Right atrium auricular region (tissue), 2 donors: ENCODE measurements around the gene GPC3. TPM values are rescaled to one million over a fixed set of nuclear protein-coding genes. Genes with fewer than 3 reads are reported as not detected.

Experiments used
- DNase-seq: peaks from one replicate; pipeline ENCODE4 v3.0.0-alpha.2; 2019; ENCODE audit warnings: low spot score
- H3K27ac ChIP-seq, 2 donors: fragments of 200-600 bp; sonication (generic); 1 replicate in 1 of 2; 2 replicates in 1 of 2; pipeline ENCODE4 v1.5.1; 2016 to 2019
- H3K27me3 ChIP-seq, 2 donors: fragments of 200-600 bp; sonication (generic); one replicate each; pipeline versions ENCODE4 v1.5.1 to v1.6.0; 2017 to 2019
- H3K36me3 ChIP-seq: fragments of 200-600 bp; sonication (generic); one replicate; pipeline ENCODE4 v1.5.1; 2016
- H3K4me1 ChIP-seq, 2 donors: fragments of 200-600 bp; sonication (generic); one replicate each; pipeline versions ENCODE4 v1.5.1 to v1.6.0; 2017 to 2019
- H3K4me3 ChIP-seq, 2 donors: fragments of 200-600 bp; sonication (generic); 1 replicate in 1 of 2; 2 replicates in 1 of 2; pipeline ENCODE4 v1.5.1; 2017 to 2019; ENCODE audit warnings: mild to moderate bottlenecking in 1 of 2, moderate library complexity in 1 of 2
- H3K9me3 ChIP-seq, 2 donors: fragments of 200-600 bp; sonication (generic); one replicate each; pipeline ENCODE4 v1.5.1; 2019
- total RNA-seq, 2 donors: library from RNA; depleted of rRNA; stranded (reverse); fragments of >200 nt; gene quantifications; one replicate each; pipeline ENCODE4 v1.1.0, GENCODE V29; 2016
- TF ChIP-seq, protein P1 (sequence below), 2 donors: fragments of 200-600 bp; sonication (generic); IDR thresholded peaks; one replicate each; pipeline ENCODE4 v1.5.1; 2019; ENCODE audit warnings: antibody characterized with exemption in 2 of 2

The GPC3 gene
- total RNA-seq, 2 donors from 2014 or later: 3.5 to 18.6 TPM

- H3K27ac ChIP-seq: no peak overlapping the region
- no peaks in the 10 kb centered on the region for H3K36me3 ChIP-seq
- H3K4me3 ChIP-seq: no peak overlapping the region
- H3K27me3 ChIP-seq: no peaks in the 10 kb centered on the region
- peaks cover 0 to 3% of the 10 kb centered on the region in 2 donors for H3K9me3 ChIP-seq
- no peak for DNase-seq
- TF ChIP-seq, protein P1, sequence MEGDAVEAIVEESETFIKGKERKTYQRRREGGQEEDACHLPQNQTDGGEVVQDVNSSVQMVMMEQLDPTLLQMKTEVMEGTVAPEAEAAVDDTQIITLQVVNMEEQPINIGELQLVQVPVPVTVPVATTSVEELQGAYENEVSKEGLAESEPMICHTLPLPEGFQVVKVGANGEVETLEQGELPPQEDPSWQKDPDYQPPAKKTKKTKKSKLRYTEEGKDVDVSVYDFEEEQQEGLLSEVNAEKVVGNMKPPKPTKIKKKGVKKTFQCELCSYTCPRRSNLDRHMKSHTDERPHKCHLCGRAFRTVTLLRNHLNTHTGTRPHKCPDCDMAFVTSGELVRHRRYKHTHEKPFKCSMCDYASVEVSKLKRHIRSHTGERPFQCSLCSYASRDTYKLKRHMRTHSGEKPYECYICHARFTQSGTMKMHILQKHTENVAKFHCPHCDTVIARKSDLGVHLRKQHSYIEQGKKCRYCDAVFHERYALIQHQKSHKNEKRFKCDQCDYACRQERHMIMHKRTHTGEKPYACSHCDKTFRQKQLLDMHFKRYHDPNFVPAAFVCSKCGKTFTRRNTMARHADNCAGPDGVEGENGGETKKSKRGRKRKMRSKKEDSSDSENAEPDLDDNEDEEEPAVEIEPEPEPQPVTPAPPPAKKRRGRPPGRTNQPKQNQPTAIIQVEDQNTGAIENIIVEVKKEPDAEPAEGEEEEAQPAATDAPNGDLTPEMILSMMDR (IDR thresholded peaks at IDR 0.05): no peak
- no peaks in the 10 kb centered on the region for H3K4me1 ChIP-seq
Measured at GRCh38 chrX:133608406-133608805, 377.0 kb downstream of the GPC3 start.

DNA sequence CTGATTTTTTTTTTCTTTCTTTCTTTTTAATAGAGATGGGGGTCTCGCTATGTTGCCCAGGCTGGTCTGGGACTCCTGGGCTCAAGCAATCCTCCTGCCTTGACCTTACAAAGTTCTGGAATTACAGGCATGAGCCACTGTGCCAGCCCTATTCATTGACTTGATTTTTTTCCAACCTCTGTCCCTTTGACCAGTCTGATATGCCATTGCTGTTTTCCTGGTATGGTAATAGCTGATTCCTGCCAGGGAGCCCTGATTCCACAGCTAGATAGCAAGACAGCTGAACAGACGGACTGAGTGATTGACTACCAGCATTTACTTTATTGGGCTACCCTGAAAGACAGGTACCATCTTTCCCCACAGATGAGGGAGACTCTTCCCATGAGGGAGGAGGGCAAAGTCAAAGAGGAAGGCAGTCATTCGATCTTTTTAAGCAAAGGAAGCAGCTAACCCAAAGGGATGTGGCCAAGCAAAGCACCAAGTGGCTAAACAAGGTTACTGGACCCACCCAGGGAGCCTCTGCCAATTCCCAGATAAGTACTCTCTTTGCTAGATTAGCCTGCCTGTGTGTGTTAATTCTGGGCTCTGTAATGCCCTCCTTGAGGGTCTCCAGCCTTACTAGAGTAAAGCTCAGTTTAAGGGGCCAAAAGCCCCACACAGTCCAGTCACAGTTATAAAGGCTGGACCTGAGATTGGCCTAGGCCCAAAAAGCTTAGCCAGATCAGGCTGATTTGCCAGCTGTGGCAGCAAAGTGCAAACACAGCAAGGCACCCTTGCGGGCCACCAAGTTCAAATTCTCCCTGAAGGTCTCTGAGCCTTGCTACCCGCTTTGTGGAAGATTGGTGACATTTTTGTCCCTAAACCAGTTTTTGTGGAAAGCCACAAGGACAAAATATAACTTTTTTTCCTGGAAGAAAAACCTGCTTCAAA, 377.7 kb downstream of the GPC3 start:
- Histone ChIP-seq H3K4me3 (no peak overlapping the region), H3K4me1 (no peaks in the 10 kb centered on the region), H3K9me3 (no peaks in the 10 kb centered on the region), H3K36me3 (no peaks in the 10 kb centered on the region), H3K27me3 (no peaks in the 10 kb centered on the region), H3K27ac (no peak overlapping the region)
- DNase-seq: no peak
- TF ChIP-seq, protein P1 (IDR thresholded peaks at IDR 0.05): no peak

GRCh38 chrX:133606990-133607389, 378.4 kb downstream of the GPC3 start:
- no peak overlapping the region for H3K27ac ChIP-seq
- no peak for DNase-seq
- no peak overlapping the region for H3K4me3 ChIP-seq
- no peaks in the 10 kb centered on the region for H3K9me3 ChIP-seq
- H3K27me3 ChIP-seq: no peaks in the 10 kb centered on the region
- no peaks in the 10 kb centered on the region for H3K36me3 ChIP-seq
- TF ChIP-seq, protein P1 (IDR thresholded peaks at IDR 0.05): no peak
- H3K4me1 ChIP-seq: no peaks in the 10 kb centered on the region

- TF ChIP-seq, protein P1 (IDR thresholded peaks at IDR 0.05): no peak
- no peak for DNase-seq
- no peaks in the 10 kb centered on the region for H3K27me3 ChIP-seq
- no peak overlapping the region for H3K4me3 ChIP-seq
- no peak overlapping the region for H3K27ac ChIP-seq
- no peaks in the 10 kb centered on the region for H3K9me3 ChIP-seq
- no peaks in the 10 kb centered on the region for H3K36me3 ChIP-seq
- no peaks in the 10 kb centered on the region for H3K4me1 ChIP-seq
Measured at GRCh38 chrX:133604801-133605200, 380.6 kb downstream of the GPC3 start.

- DNase-seq: no peak
- Histone ChIP-seq H3K27me3 (no peaks in the 10 kb centered on the region), H3K27ac (no peak overlapping the region), H3K9me3 (no peaks in the 10 kb centered on the region), H3K4me1 (no peaks in the 10 kb centered on the region), H3K4me3 (no peak overlapping the region), H3K36me3 (no peaks in the 10 kb centered on the region)
- TF ChIP-seq, protein P1 (IDR thresholded peaks at IDR 0.05): no peak
Measured at GRCh38 chrX:133602881-133603280, 382.5 kb downstream of the GPC3 start.
